ENCODE measurements around the gene DOK3.

DOK3 gene

GRCh38 chr5:177468329-177468684, 41.3 kb downstream of the DOK3 start:
- no peak overlapping the region for H3K4me3 ChIP-seq (ENCODE audit: control insufficient read depth, low read depth, low read length)
- TF ChIP-seq CTCF (conservative IDR thresholded peaks at IDR 0.05; ENCODE audit: control insufficient read depth, insufficient read depth, low read depth, low read length): no peak
- no peak for DNase-seq (ENCODE audit: low read depth)

GRCh38 chr5:177467436-177467835, 42.2 kb downstream of the DOK3 start:
- H3K4me3 ChIP-seq (ENCODE audit: control insufficient read depth, low read depth, low read length): no peak overlapping the region
- no peak for DNase-seq (ENCODE audit: low read depth)
- TF ChIP-seq CTCF (conservative IDR thresholded peaks at IDR 0.05; ENCODE audit: control insufficient read depth, insufficient read depth, low read depth, low read length): no peak

DNA sequence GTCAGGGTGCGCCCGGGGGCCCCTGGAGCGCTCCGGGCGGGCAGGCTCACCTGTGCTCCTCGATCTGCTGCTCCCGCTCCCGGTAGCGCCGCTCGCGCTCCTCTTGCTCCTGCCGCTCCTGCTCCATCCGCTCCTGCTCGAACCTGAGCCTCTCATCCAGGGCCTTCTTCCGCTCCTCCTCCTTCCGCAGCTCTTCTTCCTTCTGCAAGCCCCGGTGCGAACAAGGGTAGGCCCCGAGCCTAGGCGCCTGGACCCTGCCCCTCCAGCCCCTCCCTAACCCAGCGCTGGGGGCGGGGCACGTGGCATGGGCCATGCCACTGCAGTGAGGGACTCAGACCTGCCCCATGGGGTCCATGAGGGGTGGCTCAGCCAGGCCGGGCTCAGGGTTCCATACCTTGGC, 42.8 kb downstream of the DOK3 start:
- H3K4me3 ChIP-seq (ENCODE audit: control insufficient read depth, low read depth, low read length): no peak overlapping the region
- no peak for TF ChIP-seq CTCF (conservative IDR thresholded peaks at IDR 0.05; ENCODE audit: control insufficient read depth, insufficient read depth, low read depth, low read length)
- DNase-seq (ENCODE audit: low read depth): no peak

DNA sequence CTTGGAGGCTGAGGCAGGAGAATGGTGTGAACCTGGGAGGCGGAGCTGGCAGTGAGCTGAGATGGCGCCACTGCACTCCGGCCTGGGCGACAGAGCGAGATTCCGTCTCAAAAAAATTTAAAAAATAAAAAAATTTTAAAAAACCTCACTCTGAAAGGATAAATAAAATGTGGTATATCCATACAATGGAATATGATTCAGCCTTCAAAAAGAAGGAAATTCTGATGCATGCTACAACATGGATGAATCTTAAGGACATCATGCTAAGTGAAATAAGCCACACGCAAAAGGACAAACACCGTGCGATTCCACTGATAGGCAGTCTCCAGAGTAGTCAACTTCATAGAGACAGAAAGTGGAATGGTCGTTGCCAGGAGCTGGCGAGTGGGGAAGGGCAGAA, 44.6 kb downstream of the DOK3 start:
- no peak for TF ChIP-seq CTCF (conservative IDR thresholded peaks at IDR 0.05; ENCODE audit: control insufficient read depth, insufficient read depth, low read depth, low read length)
- no peak overlapping the region for H3K4me3 ChIP-seq (ENCODE audit: control insufficient read depth, low read depth, low read length)
- DNase-seq (ENCODE audit: low read depth): no peak

DNA sequence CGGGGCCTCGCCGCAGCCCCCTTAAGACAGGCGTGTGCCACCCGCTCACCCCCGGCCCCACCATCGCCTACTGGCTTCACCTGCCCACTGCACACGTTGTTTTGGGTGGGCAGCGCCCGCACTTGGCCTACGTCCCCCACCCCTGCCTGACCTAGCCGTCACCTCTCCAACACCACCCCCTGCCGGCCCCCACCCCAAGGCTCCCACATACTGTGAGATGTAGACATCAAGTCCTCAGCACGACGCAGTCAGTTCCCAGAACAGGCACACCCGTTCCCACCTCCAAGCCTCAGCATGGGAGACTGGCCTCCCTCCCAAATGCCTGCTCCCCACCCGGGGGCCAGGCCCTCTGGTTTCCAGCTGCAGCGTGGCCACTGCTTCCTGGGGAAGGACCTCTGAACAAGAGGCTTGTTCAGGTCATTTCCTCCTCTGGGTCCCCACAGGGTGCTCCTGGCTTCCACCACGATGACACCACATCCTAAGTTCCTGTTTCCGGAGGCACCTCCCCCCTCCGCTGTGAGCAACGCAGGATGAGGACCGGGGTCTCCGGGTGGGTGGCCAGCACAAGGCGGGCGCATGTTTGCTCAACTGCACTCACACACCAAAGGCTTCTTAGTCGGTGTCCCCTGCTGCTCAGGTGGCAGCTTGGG, 47.5 kb downstream of the DOK3 start:
- DNase-seq (ENCODE audit: low read depth): no peak
- TF ChIP-seq CTCF (conservative IDR thresholded peaks at IDR 0.05; ENCODE audit: control insufficient read depth, insufficient read depth, low read depth, low read length): no peak
- no peak overlapping the region for H3K4me3 ChIP-seq (ENCODE audit: control insufficient read depth, low read depth, low read length)

DNA sequence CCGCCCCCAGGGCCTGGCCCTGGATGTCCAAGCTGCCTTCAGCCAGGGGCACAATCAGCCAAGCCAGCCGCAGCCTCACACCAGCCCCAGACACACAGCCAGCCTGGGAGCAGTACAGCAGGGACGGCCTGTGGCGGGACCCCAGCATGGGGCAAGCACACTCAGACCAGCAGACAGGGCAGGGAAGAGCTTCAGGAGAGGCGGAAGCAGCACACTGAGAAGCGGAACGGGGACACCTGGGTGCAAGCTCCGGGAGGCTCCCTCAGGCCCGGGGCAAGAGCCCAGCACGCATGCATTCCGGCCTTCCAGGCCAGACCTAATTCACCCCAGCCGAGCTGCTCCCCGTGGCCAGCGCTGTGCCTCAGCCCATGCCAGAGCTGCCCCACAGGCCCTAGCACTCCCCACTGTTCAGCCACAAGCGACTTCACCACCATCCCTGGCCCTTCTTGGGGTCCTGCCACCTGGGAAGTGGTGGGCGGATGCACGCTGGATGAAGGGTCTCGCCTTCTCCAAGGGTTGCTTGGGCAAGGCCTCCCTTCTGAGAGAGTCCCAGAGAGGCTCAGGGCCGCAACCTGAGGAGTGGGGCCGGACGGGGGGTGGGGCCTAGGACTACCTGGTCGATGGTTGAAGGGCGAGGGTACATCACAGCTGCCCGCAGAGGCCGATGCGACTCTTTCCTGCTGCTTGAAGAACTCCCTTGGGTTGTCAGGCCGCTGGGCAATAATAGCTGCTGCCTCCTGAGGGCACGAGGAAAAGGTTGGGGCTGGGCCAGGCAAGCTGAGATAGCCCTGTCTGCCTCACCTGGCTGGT, 49.6 kb downstream of the DOK3 start:
- DNase-seq (ENCODE audit: low read depth): no peak
- H3K4me3 ChIP-seq (ENCODE audit: control insufficient read depth, low read depth, low read length): no peak overlapping the region
- no peak for TF ChIP-seq CTCF (conservative IDR thresholded peaks at IDR 0.05; ENCODE audit: control insufficient read depth, insufficient read depth, low read depth, low read length)

All from fibroblast of mammary gland (primary cell).